Liver (tissue), 9 donors: ENCODE results near the gene NYAP2. TPM values are rescaled to one million over a fixed set of nuclear protein-coding genes. Genes with fewer than 3 reads are reported as not detected.

ENCODE experiments used
- DNase-seq: peaks from one replicate; pipeline ENCODE4 v3.0.0-alpha.2; 2017; ENCODE audit warnings: low spot score
- H3K27ac ChIP-seq, 2 donors: one replicate each; pipeline ENCODE4 v1.7.0; 2013; ENCODE audit warnings: inconsistent platforms in 2 of 2, low read length in 2 of 2, control low read depth in 1 of 2, low read depth in 1 of 2, mild to moderate bottlenecking in 1 of 2
- H3K27me3 ChIP-seq, 4 donors: one replicate each; pipeline versions ENCODE4 v1.6.1 to v1.7.0; 2013; ENCODE audit warnings: low read length in 3 of 4, inconsistent platforms in 1 of 4, mild to moderate bottlenecking in 1 of 4, moderate library complexity in 1 of 4; ENCODE audit not compliant: control insufficient read depth in 4 of 4, insufficient read depth in 4 of 4
- H3K36me3 ChIP-seq, 4 donors: one replicate each; pipeline versions ENCODE4 v1.6.1 to v1.7.0; 2013; ENCODE audit warnings: low read length in 3 of 4, mild to moderate bottlenecking in 3 of 4, low read depth in 1 of 4, moderate library complexity in 1 of 4; ENCODE audit not compliant: control insufficient read depth in 4 of 4, insufficient read depth in 3 of 4
- H3K4me1 ChIP-seq, 4 donors: one replicate each; pipeline versions ENCODE4 v1.6.1 to v1.7.0; 2013; ENCODE audit warnings: low read length in 3 of 4, mild to moderate bottlenecking in 3 of 4, moderate library complexity in 1 of 4; ENCODE audit not compliant: control insufficient read depth in 4 of 4, insufficient read depth in 4 of 4
- H3K4me3 ChIP-seq, 3 donors: one replicate each; pipeline versions ENCODE4 v1.6.1 to v1.7.0; 2013; ENCODE audit warnings: low read length in 3 of 3, control low read depth in 1 of 3, low read depth in 1 of 3, mild to moderate bottlenecking in 1 of 3
- H3K9ac ChIP-seq, 2 donors: one replicate each; pipeline ENCODE4 v1.7.0; 2013; ENCODE audit warnings: low read length in 2 of 2, mild to moderate bottlenecking in 2 of 2, moderate library complexity in 2 of 2, control low read depth in 1 of 2, low read depth in 1 of 2
- H3K9me3 ChIP-seq, 4 donors: one replicate each; pipeline versions ENCODE4 v1.6.1 to v1.7.0; 2013; ENCODE audit warnings: low read length in 3 of 4; ENCODE audit not compliant: control insufficient read depth in 4 of 4
- EGR1 ChIP-seq, 2 donors: IDR thresholded peaks; 2 replicates each; pipeline ENCODE4 v1.6.1; 2016 to 2018; ENCODE audit warnings: antibody characterized with exemption in 2 of 2, low read depth in 2 of 2
- FOXA1 ChIP-seq: IDR thresholded peaks from 2 replicates; pipeline ENCODE4 v1.6.1; 2016; ENCODE audit warnings: antibody characterized with exemption
- FOXA2 ChIP-seq: IDR thresholded peaks from 2 replicates; pipeline ENCODE4 v1.6.1; 2016; ENCODE audit warnings: antibody characterized with exemption
- GABPA ChIP-seq, 2 donors: IDR thresholded peaks in 1 of 2; conservative IDR thresholded peaks in 1 of 2; 2 replicates each; pipeline ENCODE4 v1.6.1; 2016; ENCODE audit warnings: antibody characterized with exemption in 2 of 2, mild to moderate bottlenecking in 1 of 2, moderate library complexity in 1 of 2
- HNF4A ChIP-seq, 2 donors: conservative IDR thresholded peaks; 2 replicates each; pipeline ENCODE4 v1.6.1; 2016; ENCODE audit warnings: antibody characterized with exemption in 2 of 2, mild to moderate bottlenecking in 2 of 2
- HNF4G ChIP-seq: IDR thresholded peaks from 2 replicates; pipeline ENCODE4 v1.6.1; 2016; ENCODE audit warnings: antibody characterized with exemption
- JUND ChIP-seq, 2 donors: IDR thresholded peaks; 2 replicates each; pipeline ENCODE4 v1.6.1; 2016; ENCODE audit warnings: antibody characterized with exemption in 2 of 2
- NR2F2 ChIP-seq: IDR thresholded peaks from 2 replicates; pipeline ENCODE4 v1.6.1; 2016; ENCODE audit warnings: antibody characterized with exemption
- RAD21 ChIP-seq, 2 donors: IDR thresholded peaks; 2 replicates each; pipeline ENCODE4 v1.6.1; 2016; ENCODE audit warnings: antibody characterized with exemption in 2 of 2, mild to moderate bottlenecking in 2 of 2
- REST ChIP-seq: IDR thresholded peaks from 2 replicates; pipeline ENCODE4 v1.6.1; 2016; ENCODE audit warnings: antibody characterized with exemption, mild to moderate bottlenecking
- RXRA ChIP-seq, 2 donors: IDR thresholded peaks; 2 replicates each; pipeline ENCODE4 v1.6.1; 2017 to 2018; ENCODE audit warnings: antibody characterized with exemption in 2 of 2, mild to moderate bottlenecking in 1 of 2
- SP1 ChIP-seq: IDR thresholded peaks from 2 replicates; pipeline ENCODE4 v1.6.1; 2018; ENCODE audit warnings: antibody characterized with exemption, mild to moderate bottlenecking
- TAF1 ChIP-seq: conservative IDR thresholded peaks from 2 replicates; pipeline ENCODE4 v1.6.1; 2016; ENCODE audit warnings: antibody characterized with exemption, mild to moderate bottlenecking
- YY1 ChIP-seq: IDR thresholded peaks from 2 replicates; pipeline ENCODE4 v1.6.1; 2016; ENCODE audit warnings: antibody characterized with exemption, mild to moderate bottlenecking
- ZBTB33 ChIP-seq: IDR thresholded peaks from 2 replicates; pipeline ENCODE4 v1.6.1; 2016; ENCODE audit warnings: antibody characterized with exemption
- WGBS: extraction: QIAGEN DNeasy Blood & Tissue Kit; methylation state at CpG from one replicate; pipeline ENCODE4 v1.1.7; 2013; 5-methylcytosine and 5-hydroxymethylcytosine counted together
- polyA plus RNA-seq, 2 donors: library from polyadenylated mRNA; stranded (reverse) in 1 of 2; unstranded in 1 of 2; fragments of 200-250 nt in 1 of 2; fragments of >200 nt in 1 of 2; fragmentation: Nextera tagmentation in 1 of 2; extraction: Ambion mirVana in 1 of 2; gene quantifications; one replicate each; pipeline versions ENCODE4 v1.2.1 to v1.2.3, GENCODE V29; 2013 to 2015
- total RNA-seq, 2 donors: library from RNA; depleted of rRNA; stranded (reverse); fragments of >200 nt; gene quantifications; one replicate each; pipeline ENCODE4 v1.2.3, GENCODE V29; 2014
- TF ChIP-seq, protein P1 (sequence below): IDR thresholded peaks from 2 replicates; pipeline ENCODE4 v1.6.1; 2016; ENCODE audit warnings: antibody characterized with exemption
- TF ChIP-seq, protein P2 (sequence below): IDR thresholded peaks from 2 replicates; pipeline ENCODE4 v1.6.1; 2016; ENCODE audit warnings: antibody characterized with exemption
- donor health status: healthy.
- donor health status: healthy.
- donor health status: healthy.
- donor health status: healthy.
- donor health status: healthy.

Gene NYAP2
- total and polyA plus RNA-seq, 4 donors, result not detected

DNA sequence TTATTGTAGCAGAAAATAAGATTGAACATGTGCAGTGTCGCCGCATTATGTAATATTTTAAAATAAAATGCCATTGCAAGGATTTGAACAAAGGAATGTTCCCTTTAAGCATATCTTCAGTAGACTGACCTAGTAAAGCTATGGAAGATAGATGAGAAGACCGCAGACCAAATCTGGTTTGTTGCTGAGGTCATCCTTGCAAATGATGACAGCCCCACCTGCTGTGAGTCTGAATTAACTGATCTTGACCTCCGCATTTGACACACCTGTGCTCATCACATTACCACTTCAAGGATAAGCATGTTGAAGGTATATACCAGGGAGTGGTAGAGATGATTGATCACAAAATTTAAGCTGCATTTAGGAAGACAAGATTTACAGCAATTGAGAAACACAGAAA lies 96.2 kb downstream of the NYAP2 start:
- H3K27ac ChIP-seq, result no peak overlapping the region
- 88% methylated on average over 4 of the region's 4 CpGs for WGBS
- no peaks in the 10 kb centered on the region for H3K4me1 ChIP-seq
- no peak overlapping the region for H3K4me3 ChIP-seq
- H3K9me3 ChIP-seq, result no peaks in the 10 kb centered on the region
- no peak for DNase-seq
- TF ChIP-seq RXRA (IDR thresholded peaks at IDR 0.05) (no peak), FOXA1 (no peak), NR2F2 (no peak), SP1 (no peak), GABPA (IDR thresholded peaks at IDR 0.05 in 1 of 2, conservative IDR thresholded peaks at IDR 0.05 in 1 of 2) (no peak), FOXA2 (no peak), EGR1 (IDR thresholded peaks at IDR 0.05; ENCODE audit: low read depth in 2 of 2) (no peak), REST (no peak), HNF4A (conservative IDR thresholded peaks at IDR 0.05) (no peak), JUND (IDR thresholded peaks at IDR 0.05) (no peak)
- TF ChIP-seq, protein P1, sequence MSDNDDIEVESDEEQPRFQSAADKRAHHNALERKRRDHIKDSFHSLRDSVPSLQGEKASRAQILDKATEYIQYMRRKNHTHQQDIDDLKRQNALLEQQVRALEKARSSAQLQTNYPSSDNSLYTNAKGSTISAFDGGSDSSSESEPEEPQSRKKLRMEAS, result no peak
- H3K9ac ChIP-seq, result no peak overlapping the region
- H3K27me3 ChIP-seq, result no peaks in the 10 kb centered on the region
- no peaks in the 10 kb centered on the region for H3K36me3 ChIP-seq

- no peak for DNase-seq
- H3K27ac ChIP-seq, result no peak overlapping the region
- no peaks in the 10 kb centered on the region for H3K4me1 ChIP-seq
- TF ChIP-seq SP1, result no peak
- TF ChIP-seq, protein P2, sequence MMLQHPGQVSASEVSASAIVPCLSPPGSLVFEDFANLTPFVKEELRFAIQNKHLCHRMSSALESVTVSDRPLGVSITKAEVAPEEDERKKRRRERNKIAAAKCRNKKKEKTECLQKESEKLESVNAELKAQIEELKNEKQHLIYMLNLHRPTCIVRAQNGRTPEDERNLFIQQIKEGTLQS, result no peak
- WGBS, result 42% methylated on average over 1 of the region's 1 CpG
- H3K9ac ChIP-seq, result no peak overlapping the region
- no peaks in the 10 kb centered on the region for H3K9me3 ChIP-seq
- no peaks in the 10 kb centered on the region for H3K27me3 ChIP-seq
- no peaks in the 10 kb centered on the region for H3K36me3 ChIP-seq
- H3K4me3 ChIP-seq, result no peak overlapping the region
Measured at GRCh38 chr2:225496568-225496967, 97.1 kb downstream of the NYAP2 start.

DNA sequence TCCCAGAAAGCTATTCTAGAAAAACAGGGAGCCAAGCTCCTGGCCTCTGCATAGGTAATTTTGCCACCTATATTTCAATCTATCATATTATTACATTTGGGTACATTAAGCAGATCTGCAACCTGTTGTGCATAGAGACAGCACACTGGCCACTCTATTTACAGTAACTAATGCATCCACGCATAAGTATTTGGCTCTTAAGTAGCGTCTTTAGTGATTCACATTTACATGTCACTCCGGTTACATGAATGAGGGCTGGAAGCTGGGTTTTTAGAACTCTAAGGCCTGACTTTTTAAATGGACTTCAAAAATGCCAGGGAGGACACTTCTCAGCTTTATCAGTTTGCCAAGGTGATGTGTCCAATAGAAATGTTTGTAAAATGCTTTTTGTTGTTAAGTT lies 97.7 kb downstream of the NYAP2 start:
- Histone ChIP-seq H3K4me1 (no peaks in the 10 kb centered on the region), H3K9ac (no peak overlapping the region), H3K27ac (no peak overlapping the region), H3K4me3 (no peak overlapping the region), H3K36me3 (no peaks in the 10 kb centered on the region), H3K9me3 (no peaks in the 10 kb centered on the region), H3K27me3 (peaks cover 0 to 4% (median 0%) of the 10 kb centered on the region in 4 donors)
- 68% methylated on average over 3 of the region's 3 CpGs for WGBS
- DNase-seq, result no peak
- TF ChIP-seq, protein P1, result no peak
- TF ChIP-seq RAD21 (IDR thresholded peaks at IDR 0.05), result no peak
- no peak for TF ChIP-seq JUND (IDR thresholded peaks at IDR 0.05)
- no peak for TF ChIP-seq NR2F2
- no peak for TF ChIP-seq EGR1 (IDR thresholded peaks at IDR 0.05; ENCODE audit: low read depth in 2 of 2)
- TF ChIP-seq SP1, result no peak
- no peak for TF ChIP-seq REST
- TF ChIP-seq FOXA2, result no peak
- no peak for TF ChIP-seq FOXA1
- TF ChIP-seq YY1, result no peak
- no peak for TF ChIP-seq TAF1
- no peak for TF ChIP-seq GABPA (IDR thresholded peaks at IDR 0.05 in 1 of 2, conservative IDR thresholded peaks at IDR 0.05 in 1 of 2)
- TF ChIP-seq ZBTB33, result no peak
- TF ChIP-seq, protein P2, result no peak
- no peak for TF ChIP-seq RXRA (IDR thresholded peaks at IDR 0.05)
- TF ChIP-seq HNF4G, result no peak
